Glutamatergic neuron (in vitro differentiated cells): ENCODE measurements around the gene GMDS. TPM values are rescaled to one million over a fixed set of nuclear protein-coding genes. Genes with fewer than 3 reads are reported as not detected.
"Not testable (repeated sequence)": the region's sequence is repeated elsewhere in the genome, so short reads cannot be mapped to it uniquely, and the experiment has no call there.

Experiments used
- DNase-seq: peaks from one replicate; pipeline ENCODE4 v3.0.0; 2022
- H3K27ac Mint-ChIP-seq: one replicate; pipeline ENCODE4 v1.8.0; 2020; ENCODE audit warnings: mild to moderate bottlenecking, mixed read lengths, inconsistent platforms; ENCODE audit not compliant: unreplicated experiment
- H3K27me3 Mint-ChIP-seq: one replicate; pipeline ENCODE4 v1.8.0; 2020; ENCODE audit warnings: mild to moderate bottlenecking, moderate library complexity, mixed read lengths, inconsistent platforms; ENCODE audit not compliant: unreplicated experiment
- H3K36me3 Mint-ChIP-seq: one replicate; pipeline ENCODE4 v1.8.0; 2020; ENCODE audit warnings: mild to moderate bottlenecking, mixed read lengths, inconsistent platforms; ENCODE audit not compliant: unreplicated experiment
- H3K4me1 Mint-ChIP-seq: one replicate; pipeline ENCODE4 v1.8.0; 2020; ENCODE audit warnings: mild to moderate bottlenecking, low read depth, mixed read lengths, inconsistent platforms; ENCODE audit not compliant: unreplicated experiment
- H3K4me3 Mint-ChIP-seq: one replicate; pipeline ENCODE4 v1.8.0; 2020; ENCODE audit warnings: mild to moderate bottlenecking, mixed read lengths, inconsistent platforms; ENCODE audit not compliant: unreplicated experiment
- H3K9me3 Mint-ChIP-seq: one replicate; pipeline ENCODE4 v1.8.0; 2020; ENCODE audit warnings: mild to moderate bottlenecking, moderate library complexity, mixed read lengths, inconsistent platforms; ENCODE audit not compliant: unreplicated experiment
- total RNA-seq: library from RNA; stranded (reverse); fragmentation: NEBNext Ultra II Directional; extraction: Animal tissue kit (Norgen Biotek cat#: 25700); gene quantifications from one replicate; pipeline ENCODE4 v1.2.1, GENCODE V29; 2021; ENCODE audit not compliant: unreplicated experiment
- TF ChIP-seq, protein P1 (sequence below): fragments of 200-600 bp; sonication (generic); IDR thresholded peaks from one replicate; pipeline ENCODE4 v1.5.0; 2021; ENCODE audit not compliant: partially characterized antibody, unreplicated experiment

Gene GMDS
- total RNA-seq, 1 donor from 2014 or later: 8.9 TPM

DNA sequence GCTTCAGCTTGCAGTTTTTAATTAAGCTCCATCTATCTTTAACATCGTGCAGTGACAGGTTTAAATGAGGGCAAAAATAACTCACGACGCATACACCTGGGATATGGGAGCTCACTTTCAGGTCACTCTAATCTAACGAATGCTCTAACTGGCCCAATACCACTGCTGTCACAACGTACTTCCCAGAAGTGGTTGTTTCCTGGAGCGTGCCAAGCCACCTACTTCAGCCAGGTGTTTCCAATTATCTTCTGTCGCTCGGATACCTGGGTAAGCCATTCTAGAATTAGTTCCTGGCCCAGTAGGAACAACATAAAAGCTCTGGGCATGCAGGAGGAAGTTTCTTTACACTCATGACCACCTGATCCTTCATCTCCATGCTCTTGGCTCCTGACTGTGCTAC lies 488.3 kb downstream of the GMDS start:
- H3K4me3 Mint-ChIP-seq: no peak overlapping the region
- no peaks in the 10 kb centered on the region for H3K4me1 Mint-ChIP-seq

DNA sequence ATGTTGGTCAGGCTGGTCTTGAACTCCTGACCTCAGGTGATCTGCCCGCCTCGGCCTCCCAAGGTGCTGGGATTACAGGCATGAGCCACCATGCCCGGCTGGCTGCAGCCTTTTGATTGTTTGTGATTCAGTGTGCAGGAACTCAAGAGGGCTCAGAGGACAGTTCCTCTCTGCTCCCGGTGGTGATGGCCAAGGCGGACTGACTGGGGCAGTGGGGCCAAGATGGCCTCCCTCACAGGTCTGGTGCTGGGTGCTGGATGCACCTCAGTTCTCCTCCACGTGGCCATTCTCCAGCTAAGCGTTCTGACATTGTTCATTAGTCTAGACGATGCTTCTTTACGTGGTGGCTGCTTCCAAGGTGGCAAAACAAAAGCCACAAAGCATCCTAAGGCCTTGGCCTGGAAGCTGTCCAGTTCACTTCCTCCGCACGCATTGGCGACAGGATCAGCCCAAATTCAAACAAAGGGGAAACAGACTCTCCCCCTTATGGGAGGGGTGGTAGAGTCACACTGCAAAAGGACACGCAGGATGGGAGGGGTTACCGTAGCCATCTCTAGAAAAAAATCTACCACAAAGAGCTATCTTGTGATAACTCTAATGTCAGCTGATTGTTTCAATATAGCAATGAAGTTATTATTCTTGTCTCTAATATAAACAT lies 488.8 kb downstream of the GMDS start:
- Mint-ChIP-seq H3K27ac (no peak overlapping the region), H3K27me3 (no peaks in the 10 kb centered on the region), H3K4me1 (no peaks in the 10 kb centered on the region), H3K36me3 (peaks cover 23% of the 10 kb centered on the region), H3K9me3 (peaks cover 5% of the 10 kb centered on the region), H3K4me3 (no peak overlapping the region)
- TF ChIP-seq, protein P1, sequence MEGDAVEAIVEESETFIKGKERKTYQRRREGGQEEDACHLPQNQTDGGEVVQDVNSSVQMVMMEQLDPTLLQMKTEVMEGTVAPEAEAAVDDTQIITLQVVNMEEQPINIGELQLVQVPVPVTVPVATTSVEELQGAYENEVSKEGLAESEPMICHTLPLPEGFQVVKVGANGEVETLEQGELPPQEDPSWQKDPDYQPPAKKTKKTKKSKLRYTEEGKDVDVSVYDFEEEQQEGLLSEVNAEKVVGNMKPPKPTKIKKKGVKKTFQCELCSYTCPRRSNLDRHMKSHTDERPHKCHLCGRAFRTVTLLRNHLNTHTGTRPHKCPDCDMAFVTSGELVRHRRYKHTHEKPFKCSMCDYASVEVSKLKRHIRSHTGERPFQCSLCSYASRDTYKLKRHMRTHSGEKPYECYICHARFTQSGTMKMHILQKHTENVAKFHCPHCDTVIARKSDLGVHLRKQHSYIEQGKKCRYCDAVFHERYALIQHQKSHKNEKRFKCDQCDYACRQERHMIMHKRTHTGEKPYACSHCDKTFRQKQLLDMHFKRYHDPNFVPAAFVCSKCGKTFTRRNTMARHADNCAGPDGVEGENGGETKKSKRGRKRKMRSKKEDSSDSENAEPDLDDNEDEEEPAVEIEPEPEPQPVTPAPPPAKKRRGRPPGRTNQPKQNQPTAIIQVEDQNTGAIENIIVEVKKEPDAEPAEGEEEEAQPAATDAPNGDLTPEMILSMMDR: no peak
- no peak for DNase-seq

More for the DNA sequence above, 488.3 kb downstream of the GMDS start:
- Mint-ChIP-seq H3K36me3 (peaks cover 18% of the 10 kb centered on the region), H3K27me3 (no peaks in the 10 kb centered on the region), H3K9me3 (peaks cover 5% of the 10 kb centered on the region), H3K27ac (no peak overlapping the region)
- no peak for DNase-seq
- TF ChIP-seq, protein P1: no peak

DNA sequence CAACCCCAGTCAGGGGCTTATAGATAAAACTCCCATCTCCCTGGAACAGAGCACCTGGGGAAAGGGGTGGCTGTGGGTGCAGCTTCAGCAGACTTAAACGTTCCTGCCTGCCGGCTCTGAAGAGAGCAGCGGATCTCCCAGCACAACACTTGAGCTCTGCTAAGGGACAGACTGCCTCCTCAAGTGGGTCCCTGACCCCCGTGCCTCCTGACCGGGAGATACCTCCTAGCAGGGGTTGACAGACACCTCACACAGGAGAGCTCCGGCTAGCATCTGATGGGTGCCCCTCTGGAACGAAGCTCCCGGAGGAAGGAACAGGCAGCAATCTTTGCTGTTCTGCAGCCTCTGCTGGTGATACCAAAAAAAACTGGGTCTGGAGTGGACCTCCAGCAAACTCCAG lies 494.3 kb downstream of the GMDS start:
- H3K27me3 Mint-ChIP-seq, H3K9me3 Mint-ChIP-seq: not testable (repeated sequence)

DNA sequence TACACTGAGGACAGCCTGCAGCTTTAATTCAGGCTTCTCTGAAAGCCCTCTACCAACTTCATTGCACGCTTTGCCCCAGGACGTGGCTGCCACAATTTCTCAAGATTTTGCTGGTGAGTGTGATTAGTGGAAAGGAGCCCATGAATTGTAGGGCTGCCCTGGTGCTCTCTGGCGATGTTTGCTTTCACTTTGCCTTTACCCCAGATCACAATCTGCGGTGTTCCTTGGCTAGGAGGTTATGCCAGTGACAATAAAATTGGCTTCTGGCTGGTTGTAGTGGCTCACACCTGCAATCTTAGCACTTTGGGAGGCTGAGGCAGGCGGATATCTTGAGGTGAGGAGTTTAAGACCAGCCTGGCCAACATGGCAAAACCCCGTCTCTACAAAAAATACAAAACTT lies 496.4 kb downstream of the GMDS start:
- Mint-ChIP-seq H3K27me3 (no peaks in the 10 kb centered on the region), H3K4me1 (no peaks in the 10 kb centered on the region), H3K4me3 (no peak overlapping the region), H3K27ac (no peak overlapping the region), H3K36me3 (peaks cover 24% of the 10 kb centered on the region), H3K9me3 (peaks cover 5% of the 10 kb centered on the region)
- no peak for DNase-seq
- TF ChIP-seq, protein P1: no peak

More for the DNA sequence above, 494.3 kb downstream of the GMDS start:
- not testable (repeated sequence) for H3K4me1 Mint-ChIP-seq, H3K27ac Mint-ChIP-seq, DNase-seq, H3K4me3 Mint-ChIP-seq
- peaks cover 24% of the 10 kb centered on the region for H3K36me3 Mint-ChIP-seq

DNA sequence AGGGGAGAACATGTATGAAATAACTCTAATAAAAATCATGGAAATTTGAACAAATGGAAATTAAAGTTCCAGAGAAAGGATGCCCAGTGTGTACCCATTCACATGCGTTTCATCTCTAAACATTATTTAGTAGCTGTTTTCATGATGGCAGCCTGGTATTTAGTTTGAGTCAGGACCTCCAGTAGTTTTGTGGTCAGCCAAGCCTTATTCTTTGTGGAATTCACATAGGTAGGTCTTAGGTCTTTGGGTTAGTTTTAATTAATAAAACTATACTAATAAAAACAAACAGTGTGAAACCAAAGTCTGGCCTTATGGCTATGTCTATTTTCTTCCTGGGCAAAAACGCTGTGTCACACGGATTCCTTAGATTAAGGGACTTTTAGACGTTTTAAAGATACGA lies 497.9 kb downstream of the GMDS start:
- DNase-seq: no peak
- H3K27ac Mint-ChIP-seq: no peak overlapping the region
- no peak overlapping the region for H3K4me3 Mint-ChIP-seq
- H3K9me3 Mint-ChIP-seq: no peaks in the 10 kb centered on the region
- H3K36me3 Mint-ChIP-seq: peaks cover 10% of the 10 kb centered on the region
- H3K27me3 Mint-ChIP-seq: no peaks in the 10 kb centered on the region
- TF ChIP-seq, protein P1: no peak
- H3K4me1 Mint-ChIP-seq: no peaks in the 10 kb centered on the region
